Endothelial cell of umbilical vein (primary cell): Measurements from ENCODE around the gene THUMPD3. TPM values are rescaled to one million over a fixed set of nuclear protein-coding genes. Genes with fewer than 3 reads are reported as not detected.
A peak's percentile ranks its signal among the peaks of the same experiment; 100 is the strongest.

Source experiments
- BruUV-seq: library from RNA; stranded (reverse); fragments of 400-500 nt; replicated peaks from 2 replicates; lab custom pipeline; 2021; lab: Mats Ljungman, UMichigan
- CTCF ChIA-PET: fragments of 300-600, 350-600 bp; sonication (Branson Sonifier 250); formaldehyde crosslinking; loops from one replicate; lab custom pipeline; 2021; ENCODE audit warnings: antibody characterized with exemption, inconsistent platforms; lab: Charles Lee
- POLR2A ChIA-PET: fragments of 300-600, 350-600 bp; sonication (Branson Sonifier 250); formaldehyde crosslinking; loops from one replicate; lab custom pipeline; 2021; ENCODE audit warnings: antibody characterized with exemption, inconsistent platforms; lab: Charles Lee
- DNase-seq: peaks from one replicate; pipeline ENCODE4 v3.0.0-alpha.2; 2011; ENCODE audit warnings: low read depth, low spot score
- FAIRE-seq: peaks from 2 replicates; lab custom pipeline; 2011; peaks lifted over from hg19 to GRCh38; lab: Jason Lieb, UNC
- H2AFZ ChIP-seq: 2 replicates; pipeline ENCODE4 v1.6.0; 2012; ENCODE audit warnings: low read depth, low read length, control low read depth, inconsistent platforms
- H3K27ac ChIP-seq: 2 replicates; pipeline ENCODE4 v1.5.1; 2011; ENCODE audit warnings: low read depth, mild to moderate bottlenecking, control low read depth, low read length, moderate library complexity; ENCODE audit not compliant: insufficient read depth
- H3K27me3 ChIP-seq, 2 experiments: 2 replicates each; pipeline versions ENCODE4 v1.6.0 to v1.6.1; 2011; ENCODE audit warnings: low read length in 2 of 2, mixed read lengths in 1 of 2; ENCODE audit not compliant: control insufficient read depth in 2 of 2, insufficient read depth in 2 of 2
- H3K36me3 ChIP-seq, 2 experiments: 2 replicates in 1 of 2; 3 replicates in 1 of 2; pipeline ENCODE4 v1.5.1; 2011; ENCODE audit warnings: low read length in 2 of 2, mild to moderate bottlenecking in 1 of 2, moderate library complexity in 1 of 2; ENCODE audit not compliant: control insufficient read depth in 2 of 2, insufficient read depth in 2 of 2; ENCODE audit errors: extremely low read depth in 1 of 2
- H3K4me1 ChIP-seq: 3 replicates; pipeline ENCODE4 v1.5.1; 2011; ENCODE audit warnings: mild to moderate bottlenecking, low read length; ENCODE audit not compliant: control insufficient read depth, insufficient read depth; ENCODE audit errors: extremely low read depth
- H3K4me2 ChIP-seq: 2 replicates; pipeline ENCODE4 v1.6.1; 2011; ENCODE audit warnings: low read length, control low read depth, mixed read lengths; ENCODE audit not compliant: insufficient read depth
- H3K4me3 ChIP-seq, 3 experiments: fragments of 200-600 bp in 1 of 3; sonication (generic), shearing (Covaris generic) in 1 of 3; replicated peaks in 1 of 3; 2 replicates each; pipeline ENCODE4 v1.5.1; 2011 to 2016; ENCODE audit warnings: control low read depth in 3 of 3, low read length in 3 of 3, mild to moderate bottlenecking in 2 of 3, inconsistent platforms in 1 of 3, low read depth in 1 of 3, moderate library complexity in 1 of 3; ENCODE audit not compliant: insufficient read depth in 1 of 3
- H3K79me2 ChIP-seq: 2 replicates; pipeline ENCODE4 v1.6.0; 2012; ENCODE audit warnings: low read length, inconsistent platforms; ENCODE audit not compliant: control insufficient read depth, insufficient read depth
- H3K9ac ChIP-seq: replicated peaks from 2 replicates; pipeline ENCODE3; 2011; ENCODE audit warnings: low read length, control low read depth; ENCODE audit not compliant: insufficient read depth; ENCODE audit errors: extremely low read depth
- H3K9me1 ChIP-seq: replicated peaks from 3 replicates; pipeline ENCODE4 v1.6.0; 2011; ENCODE audit warnings: mild to moderate bottlenecking, low read length; ENCODE audit not compliant: control insufficient read depth, insufficient read depth; ENCODE audit errors: extremely low read depth
- H3K9me3 ChIP-seq: replicated peaks from 2 replicates; pipeline ENCODE4 v1.5.1; 2012; ENCODE audit warnings: low read length, inconsistent platforms; ENCODE audit not compliant: control insufficient read depth, insufficient read depth
- H4K20me1 ChIP-seq: replicated peaks from 2 replicates; pipeline ENCODE3; 2011; ENCODE audit warnings: mild to moderate bottlenecking, low read length; ENCODE audit not compliant: control insufficient read depth, insufficient read depth; ENCODE audit errors: extremely low read depth
- CTCF ChIP-seq, 2 donors: IDR thresholded peaks; 1 replicate in 1 of 2; 2 replicates in 1 of 2; pipeline ENCODE4 v1.5.1; 2011; ENCODE audit warnings: low read length in 2 of 2, mild to moderate bottlenecking in 2 of 2, moderate library complexity in 2 of 2, control low read depth in 1 of 2, inconsistent platforms in 1 of 2, low read depth in 1 of 2; ENCODE audit not compliant: insufficient read depth in 1 of 2; ENCODE audit errors: extremely low read depth in 1 of 2
- EZH2 ChIP-seq: IDR thresholded peaks from 2 replicates; pipeline ENCODE4 v1.6.1; 2012; ENCODE audit warnings: borderline replicate concordance, low read depth, mild to moderate bottlenecking, moderate library complexity, low read length, inconsistent platforms; ENCODE audit not compliant: severe bottlenecking
- FOS ChIP-seq: IDR thresholded peaks from 2 replicates; pipeline ENCODE4 v1.6.1; 2011; ENCODE audit warnings: mild to moderate bottlenecking, low read length, moderate library complexity, borderline replicate concordance; ENCODE audit not compliant: insufficient read depth
- GATA2 ChIP-seq: IDR thresholded peaks from 2 replicates; pipeline ENCODE4 v1.7.0; 2011; ENCODE audit warnings: low read depth, mild to moderate bottlenecking, moderate library complexity, mixed read lengths, low read length; ENCODE audit not compliant: insufficient read length, insufficient read depth
- JUN ChIP-seq: IDR thresholded peaks from 2 replicates; pipeline ENCODE4 v1.6.1; 2011; ENCODE audit warnings: borderline replicate concordance, low read depth; ENCODE audit not compliant: insufficient read length, insufficient read depth
- MAX ChIP-seq: IDR thresholded peaks from 2 replicates; pipeline ENCODE4 v1.6.1; 2011; ENCODE audit not compliant: insufficient read depth, insufficient read length
- MYC ChIP-seq: IDR thresholded peaks from one replicate; pipeline ENCODE4 v1.6.1; 2011; ENCODE audit warnings: mild to moderate bottlenecking, low read depth, low read length
- POLR2A ChIP-seq: IDR thresholded peaks from 2 replicates; pipeline ENCODE4 v1.6.1; 2012; ENCODE audit warnings: low read depth, mild to moderate bottlenecking, control low read depth, low read length
- POLR2AphosphoS5 ChIP-seq: IDR thresholded peaks from 2 replicates; pipeline ENCODE4 v1.6.1; 2012; ENCODE audit warnings: low read depth, mild to moderate bottlenecking, control low read depth, low read length, moderate library complexity; ENCODE audit not compliant: insufficient read depth
- dilution Hi-C: fragments of 300-500 bp; cut with MboI; formaldehyde crosslinking; loops from one replicate; pipeline ENCODE4 v1.15.0; 2019; ENCODE audit warnings: low sequenced_read_pairs; ENCODE audit not compliant: extremely low pct_ligation_motif_present
- intact Hi-C: fragments of 100-400 bp; cut with micrococcal nuclease; formaldehyde crosslinking; loops from one replicate; pipeline ENCODE4 v1.10.0; 2022
- polyA plus RNA-seq, 4 experiments: library from polyadenylated mRNA; depleted of rRNA in 3 of 4; stranded (reverse) in 3 of 4; unstranded in 1 of 4; fragments of >200 nt; gene quantifications; 2 replicates each; pipeline versions ENCODE4 v1.2.1 to v1.2.3, GENCODE V29; 2011 to 2012; ENCODE audit warnings: missing spikeins in 1 of 4
- total RNA-seq: library from RNA; stranded (reverse); gene quantifications from 2 replicates; pipeline ENCODE4 v1.2.3, GENCODE V29; 2021

The THUMPD3 gene
- total and polyA plus RNA-seq, 2 donors (not counting 3 experiments of a cell fraction or from before 2014, with no cell fraction given) = 10.0 to 26.5 TPM

GRCh38 chr3:9397906-9398699 lies 35.2 kb downstream of the THUMPD3 start:
- Histone ChIP-seq H3K27ac (peak overlapping the region; percentile 92), H3K79me2 (peaks cover 85% of the 10 kb centered on the region), H3K9me3 (no peaks in the 10 kb centered on the region), H4K20me1 (peaks cover 14% of the 10 kb centered on the region), H2AFZ (no peak overlapping the region), H3K9me1 (no peaks in the 10 kb centered on the region), H3K4me3 (peak overlapping the region; percentile 57 to 96 (median 86)), H3K27me3 (no peaks in the 10 kb centered on the region), H3K9ac (peak overlapping the region; percentile 99), H3K4me2 (peak overlapping the region; percentile 96), H3K36me3 (peaks cover 0 to 5% of the 10 kb centered on the region in 2 experiments), H3K4me1 (peaks cover 59% of the 10 kb centered on the region)
- no peak for DNase-seq
- CTCF ChIA-PET = no interaction called here
- no peak for TF ChIP-seq MAX
- TF ChIP-seq JUN = no peak
- TF ChIP-seq CTCF (IDR thresholded peaks at IDR 0.05; ENCODE audit: extremely low read depth in 1 of 2, insufficient read depth in 1 of 2, low read depth in 1 of 2, low read length in 2 of 2) = no peak
- TF ChIP-seq MYC = no peak
- TF ChIP-seq EZH2 = no peak
- TF ChIP-seq POLR2AphosphoS5 = no peak
- no peak for TF ChIP-seq POLR2A
- no peak for TF ChIP-seq FOS
- TF ChIP-seq GATA2 = no peak
- POLR2A ChIA-PET = interaction anchor here (0.6 to 3.1 kb wide), 7 partner anchors 13 to 355 kb away, joined by 3 to 36 read pairs (median 3); partner anchors contain the start of gene THUMPD3
- BruUV-seq = TSS peak; percentile 37
- dilution Hi-C loops = no loop called here
- intact Hi-C loops = loop anchor here (1.0 to 2.0 kb wide), 2 partner anchors 333 to 394 kb away; partner anchors contain the start of genes BRPF1 and TADA3
- FAIRE-seq = no peak
